Forelimb muscle (tissue), 1 donor: ENCODE results near the gene RELT. TPM values are rescaled to one million over a fixed set of nuclear protein-coding genes. Genes with fewer than 3 reads are reported as not detected.

Experiments
- DNase-seq: peaks from one replicate; pipeline ENCODE4 v3.0.0-alpha.2; 2013; ENCODE audit warnings: low read depth
- polyA plus RNA-seq: library from polyadenylated mRNA; unstranded; fragments of 120-200 nt; gene quantifications from one replicate; pipeline ENCODE4 v1.2.1, GENCODE V29; 2013; ENCODE audit not compliant: insufficient read length

RELT gene
- polyA plus RNA-seq, 1 donor: 3.5 TPM

DNA sequence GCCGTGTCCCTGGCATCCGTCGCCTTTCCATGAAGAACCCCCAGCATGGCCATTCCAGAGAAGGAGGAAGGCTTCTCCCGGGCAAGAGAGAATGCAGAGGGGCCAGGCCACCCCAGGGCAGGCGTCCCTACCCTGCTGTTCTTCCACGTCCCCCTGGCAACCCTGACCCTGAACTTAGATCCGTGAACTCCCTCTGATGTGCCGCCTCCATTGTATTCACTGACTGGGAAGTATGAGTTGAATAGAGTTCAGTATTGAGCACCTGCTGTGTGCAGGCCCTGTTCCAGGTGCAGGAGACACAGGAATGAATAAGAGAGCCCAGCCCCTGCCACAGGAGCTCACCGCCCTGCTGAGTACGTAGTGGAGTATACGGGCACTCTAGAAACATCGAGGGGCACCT, 29.1 kb upstream of the RELT start:
- DNase-seq: no peak

DNA sequence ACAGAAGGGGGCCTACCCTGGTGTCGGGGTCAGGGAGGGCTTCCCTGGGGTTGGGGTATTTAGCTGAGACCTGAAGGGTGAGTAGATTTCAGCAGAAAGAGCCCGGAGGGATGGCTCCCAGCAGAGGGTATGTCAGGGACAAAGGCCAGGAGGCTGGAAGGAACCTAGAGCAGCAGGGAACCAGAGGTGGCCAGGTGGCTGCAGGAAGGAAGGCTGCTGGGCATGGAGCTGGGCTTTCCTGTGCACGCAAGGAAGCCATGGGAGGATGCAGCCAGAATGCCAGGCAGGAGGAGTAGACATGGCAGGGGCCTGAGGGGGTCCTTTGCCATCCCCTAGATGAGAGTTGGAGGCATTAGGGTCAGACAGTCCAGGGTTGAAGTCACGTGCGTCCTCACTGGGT, 27.4 kb upstream of the RELT start:
- no peak for DNase-seq

DNA sequence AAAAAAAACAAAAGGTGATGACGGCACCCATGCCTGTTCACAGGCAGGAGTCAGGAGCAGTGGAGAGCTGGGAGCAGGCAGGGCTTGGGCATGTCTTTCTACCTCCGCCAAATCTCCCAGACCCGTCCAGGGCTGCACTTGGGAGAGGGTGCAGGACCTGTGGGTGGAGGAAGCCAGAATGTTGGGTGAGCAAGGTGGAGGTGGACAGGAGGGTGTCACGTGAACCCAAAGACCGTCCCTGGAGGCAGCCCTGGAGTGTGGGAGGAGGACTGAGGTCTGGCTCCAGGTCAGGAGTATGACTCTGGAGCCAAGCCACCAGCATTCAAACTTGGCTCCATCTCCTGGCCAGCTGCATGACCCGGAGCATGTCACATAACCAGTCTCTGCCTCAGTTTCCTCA, 26.6 kb upstream of the RELT start:
- DNase-seq: no peak

DNA sequence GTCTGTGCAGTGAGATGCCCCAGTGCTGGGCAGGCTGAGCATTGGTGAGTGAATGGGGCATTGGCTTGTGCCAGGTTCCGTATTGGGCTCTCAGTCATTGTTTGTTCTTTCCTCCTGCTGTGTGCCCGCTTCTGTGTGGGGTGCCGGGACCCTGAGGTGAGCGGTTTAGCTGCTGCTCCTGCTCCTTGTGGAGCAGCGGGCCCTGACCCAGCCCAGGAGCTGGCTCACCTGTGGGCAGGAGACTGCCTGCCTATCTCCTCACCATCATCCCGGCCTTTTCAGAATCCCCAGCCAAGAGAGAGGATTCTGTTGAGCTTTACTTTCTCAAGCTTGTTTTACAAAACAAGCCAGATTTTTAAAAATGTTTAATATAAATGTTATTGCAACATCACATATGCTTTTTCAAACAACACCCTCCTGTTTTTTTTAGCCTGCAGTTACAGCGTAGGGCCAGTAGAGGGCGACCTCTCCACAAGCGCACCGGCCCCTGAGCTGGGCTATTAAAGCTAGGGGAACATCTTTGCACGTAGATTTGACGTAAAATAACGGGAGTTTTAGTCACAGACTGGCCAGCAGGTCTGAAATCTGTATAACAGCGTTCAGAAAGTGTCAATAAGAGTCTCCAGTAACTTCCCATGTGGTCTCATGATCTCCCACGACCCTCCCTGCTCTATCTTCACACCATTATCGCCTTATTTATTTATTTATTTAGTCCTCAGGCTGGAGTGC, 25.1 kb upstream of the RELT start:
- DNase-seq: no peak

DNA sequence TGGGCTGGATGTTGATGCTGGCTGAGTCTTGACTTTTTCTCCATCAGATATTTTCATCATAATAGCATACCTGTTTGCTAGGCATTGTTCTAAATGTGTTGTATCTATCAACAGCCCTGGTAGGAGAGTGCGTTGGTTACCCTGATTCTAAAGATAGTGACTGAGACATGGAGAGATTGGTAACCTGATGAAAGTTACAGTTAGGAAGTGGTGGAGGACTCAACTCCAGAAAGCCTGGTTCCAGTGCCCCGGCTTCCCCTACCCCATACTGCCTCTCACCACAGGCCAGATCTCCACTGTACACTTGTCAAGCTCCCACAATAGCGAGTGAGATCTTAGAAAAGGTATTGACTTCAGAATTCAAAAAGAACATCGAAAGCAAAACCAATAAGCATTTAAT, 22.8 kb upstream of the RELT start:
- no peak for DNase-seq

DNA sequence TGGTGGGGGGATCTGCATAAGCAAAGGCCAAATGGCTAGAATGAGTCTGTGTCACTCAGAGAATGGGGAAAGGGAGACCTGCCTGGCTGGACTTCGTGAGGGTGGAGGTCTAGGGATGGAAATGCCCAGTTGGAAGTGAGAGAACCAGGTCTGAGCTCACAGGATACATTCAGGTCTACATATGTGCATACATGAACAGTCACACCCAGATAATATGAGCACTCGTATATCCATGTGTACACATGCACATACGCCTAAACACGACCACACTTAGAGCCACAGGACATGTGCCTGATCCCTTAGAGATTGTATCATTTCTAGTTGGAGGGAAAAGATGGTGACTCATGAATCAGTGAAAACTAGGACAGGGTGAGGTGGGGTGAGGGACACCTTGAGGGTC, 21.1 kb upstream of the RELT start:
- DNase-seq: no peak

DNA sequence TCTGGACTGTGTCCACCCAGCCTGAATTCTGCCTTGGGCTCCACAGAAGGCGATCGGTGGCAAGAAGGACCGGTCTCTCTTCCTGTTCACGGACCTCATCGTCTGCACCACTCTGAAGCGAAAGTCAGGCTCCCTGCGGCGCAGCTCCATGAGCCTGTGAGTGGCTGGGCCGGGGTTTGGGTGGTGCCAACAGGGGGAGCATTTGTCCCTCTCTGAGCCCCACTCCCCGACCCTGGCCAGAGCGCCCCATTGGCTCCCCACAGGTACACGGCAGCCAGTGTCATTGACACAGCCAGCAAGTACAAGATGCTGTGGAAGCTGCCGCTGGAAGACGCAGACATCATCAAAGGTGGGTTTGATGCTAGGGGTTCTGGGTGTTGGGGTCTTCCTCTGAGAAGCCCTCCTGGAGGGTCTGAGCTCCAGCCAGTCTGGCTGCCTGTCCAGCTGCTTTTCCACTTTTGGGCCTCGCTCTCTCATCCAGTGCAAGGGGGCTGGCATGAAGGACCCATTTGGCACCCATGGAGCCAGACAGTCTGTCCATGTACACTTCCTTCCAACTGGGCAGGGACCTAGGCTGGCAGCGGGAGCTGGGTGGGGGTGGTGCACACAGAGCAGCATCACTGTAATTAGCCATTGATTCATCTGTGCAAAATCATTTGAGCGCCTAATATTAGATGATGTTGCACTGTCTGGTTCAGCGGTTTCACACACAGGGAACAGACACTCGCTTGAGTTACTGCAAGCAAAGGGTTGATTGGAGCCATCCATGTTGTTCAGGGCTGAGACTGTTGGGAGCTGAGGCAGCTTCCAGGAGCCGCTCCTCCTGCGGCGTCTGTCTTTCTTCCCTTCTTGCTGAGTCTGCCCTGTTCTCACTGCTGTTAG, 19.0 kb upstream of the RELT start:
- no peak for DNase-seq

DNA sequence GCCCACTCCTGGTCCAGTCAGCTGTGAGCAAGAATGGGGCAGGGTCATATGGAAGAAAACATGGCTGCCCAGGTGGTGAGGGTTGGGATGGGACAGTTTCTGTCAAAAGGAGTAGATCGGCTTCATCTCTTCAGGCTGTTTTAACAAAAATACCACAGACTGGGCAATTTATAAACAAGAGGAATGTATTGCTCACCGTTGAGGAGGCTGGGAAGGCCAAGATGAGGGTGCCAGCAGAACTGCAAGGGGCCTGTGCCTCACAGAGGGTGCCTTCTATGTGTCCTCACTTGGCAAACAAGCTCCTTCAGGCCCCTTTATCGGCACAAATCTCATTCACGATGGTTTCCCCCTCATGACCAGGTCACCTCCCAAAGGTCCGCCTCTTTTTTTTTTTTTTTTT, 18.1 kb upstream of the RELT start:
- no peak for DNase-seq

DNA sequence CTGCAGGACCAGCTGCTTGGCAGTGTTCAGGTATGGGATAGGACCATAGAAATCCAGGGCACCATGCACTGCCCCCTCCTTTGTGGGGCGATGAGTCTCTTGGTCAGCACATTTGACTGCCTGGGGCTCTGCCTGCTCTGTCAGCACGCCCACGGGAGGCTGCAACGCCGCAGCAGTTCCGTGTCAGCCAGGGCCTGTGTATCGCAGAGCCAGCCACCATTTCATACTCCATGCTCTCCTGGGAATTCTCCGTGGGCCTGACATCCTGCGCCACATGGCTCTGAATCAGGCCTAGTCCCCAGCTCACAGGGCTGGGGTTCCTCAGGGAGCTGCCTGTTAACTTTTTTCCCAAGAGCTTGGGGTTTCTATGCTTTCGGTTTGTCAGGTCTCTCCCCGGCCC, 16.9 kb upstream of the RELT start:
- no peak for DNase-seq

DNA sequence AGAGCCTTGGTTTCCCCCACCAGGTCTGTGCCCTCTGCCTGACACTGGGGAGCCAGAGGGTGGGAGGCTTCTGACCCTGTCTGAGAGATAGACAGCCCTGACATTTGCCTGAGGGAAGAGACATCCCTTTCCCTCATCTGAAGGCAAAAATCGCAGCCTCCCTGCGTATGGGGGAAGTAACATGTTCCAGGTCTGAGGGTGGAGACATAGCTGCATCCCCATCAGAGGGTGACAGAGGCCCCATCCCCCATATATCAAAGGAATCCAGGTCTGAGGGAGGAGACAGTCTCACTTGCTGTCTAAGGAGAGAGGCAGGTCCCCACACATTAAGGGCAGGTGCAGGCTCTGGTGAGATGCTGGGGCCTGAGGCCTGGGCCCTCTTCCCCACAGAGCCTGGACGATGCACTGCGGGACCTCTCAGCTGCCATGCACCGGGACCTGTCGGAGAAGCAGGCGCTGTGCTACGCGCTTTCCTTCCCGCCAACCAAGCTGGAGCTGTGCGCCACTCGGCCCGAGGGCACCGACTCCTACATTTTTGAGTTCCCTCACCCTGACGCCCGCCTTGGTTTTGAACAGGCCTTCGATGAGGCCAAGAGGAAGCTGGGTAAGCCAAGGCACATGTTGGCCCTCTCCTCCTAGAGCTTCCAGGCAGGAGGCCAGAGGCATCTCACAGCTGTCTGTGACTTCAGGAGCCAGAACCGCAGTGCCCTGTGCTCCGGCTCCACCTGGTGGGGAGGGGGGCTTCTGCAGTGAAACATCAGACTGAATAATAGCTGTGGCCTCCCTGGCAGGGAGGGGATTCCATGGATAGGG, 16.1 kb upstream of the RELT start:
- DNase-seq: no peak

DNA sequence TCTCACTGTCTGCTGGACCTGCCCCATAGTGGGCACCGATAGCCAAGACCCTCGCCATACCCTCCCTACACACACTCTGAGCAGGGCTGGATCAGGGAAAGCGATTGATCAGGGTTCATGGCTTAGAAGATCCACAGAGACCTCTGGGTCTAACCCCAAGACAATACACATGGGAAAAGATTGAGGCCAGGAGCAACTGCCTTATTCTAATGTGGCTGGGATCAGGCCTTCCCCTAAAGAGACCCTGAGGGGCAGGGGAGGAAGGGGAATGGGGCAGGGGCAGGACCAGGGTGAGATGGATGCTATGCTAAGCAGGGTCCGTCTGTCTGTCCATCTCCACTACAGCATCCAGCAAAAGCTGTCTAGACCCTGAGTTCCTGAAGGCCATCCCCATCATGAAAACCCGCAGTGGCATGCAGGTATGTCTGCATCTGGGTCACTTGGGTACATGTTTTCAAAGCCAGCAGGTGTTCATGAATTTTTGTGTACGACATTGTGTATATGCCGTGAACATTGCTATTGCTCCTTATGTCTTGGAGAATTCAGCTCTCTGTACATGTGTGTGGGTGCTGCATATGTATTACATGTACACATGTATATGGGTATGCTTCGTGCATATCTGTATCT, 15.3 kb upstream of the RELT start:
- DNase-seq: no peak

DNA sequence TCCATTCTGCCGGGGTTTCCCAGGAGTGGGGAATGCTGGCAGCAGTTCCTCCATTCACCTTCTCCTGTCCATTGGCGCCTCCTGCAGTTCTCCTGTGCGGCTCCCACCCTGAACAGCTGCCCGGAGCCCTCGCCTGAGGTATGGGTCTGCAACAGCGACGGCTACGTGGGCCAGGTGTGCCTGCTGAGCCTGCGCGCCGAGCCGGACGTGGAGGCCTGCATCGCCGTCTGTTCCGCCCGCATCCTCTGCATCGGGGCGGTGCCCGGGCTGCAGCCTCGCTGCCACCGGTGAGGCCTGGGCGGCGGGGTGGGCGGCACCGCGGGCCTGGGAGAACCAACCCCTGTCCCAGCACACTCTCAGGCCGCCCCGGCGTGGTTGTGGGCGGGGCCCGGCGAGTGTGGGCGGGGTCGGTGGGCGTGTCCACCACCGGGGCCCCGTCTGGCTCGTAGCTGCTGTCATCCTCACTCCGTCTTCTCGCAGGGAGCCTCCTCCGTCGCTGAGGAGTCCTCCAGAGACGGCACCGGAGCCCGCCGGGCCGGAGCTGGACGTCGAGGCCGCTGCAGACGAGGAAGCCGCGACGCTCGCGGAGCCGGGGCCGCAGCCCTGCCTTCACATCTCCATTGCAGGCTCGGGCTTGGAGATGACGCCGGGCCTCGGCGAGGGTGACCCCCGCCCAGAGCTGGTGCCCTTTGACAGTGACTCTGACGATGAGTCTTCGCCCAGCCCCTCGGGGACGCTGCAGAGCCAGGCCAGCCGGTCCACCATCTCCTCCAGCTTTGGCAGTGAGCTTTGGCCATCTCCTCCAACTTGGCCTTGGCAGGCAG, 14.0 kb upstream of the RELT start:
- no peak for DNase-seq

DNA sequence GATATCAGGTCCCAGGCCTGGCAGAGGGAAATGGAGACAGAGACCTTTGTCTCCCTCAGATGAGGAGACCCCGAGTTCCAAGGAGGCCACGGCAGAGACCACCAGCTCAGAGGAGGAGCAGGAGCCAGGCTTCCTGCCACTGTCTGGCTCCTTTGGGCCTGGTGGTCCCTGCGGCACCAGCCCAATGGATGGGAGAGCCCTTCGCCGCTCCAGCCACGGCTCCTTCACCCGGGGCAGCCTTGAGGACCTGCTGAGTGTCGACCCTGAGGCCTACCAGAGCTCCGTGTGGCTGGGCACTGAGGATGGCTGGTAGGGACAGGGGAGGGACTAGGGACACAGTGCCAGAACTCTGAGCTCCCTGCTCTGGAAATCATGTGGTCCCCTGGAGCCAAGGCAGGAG, 13.1 kb upstream of the RELT start:
- no peak for DNase-seq

DNA sequence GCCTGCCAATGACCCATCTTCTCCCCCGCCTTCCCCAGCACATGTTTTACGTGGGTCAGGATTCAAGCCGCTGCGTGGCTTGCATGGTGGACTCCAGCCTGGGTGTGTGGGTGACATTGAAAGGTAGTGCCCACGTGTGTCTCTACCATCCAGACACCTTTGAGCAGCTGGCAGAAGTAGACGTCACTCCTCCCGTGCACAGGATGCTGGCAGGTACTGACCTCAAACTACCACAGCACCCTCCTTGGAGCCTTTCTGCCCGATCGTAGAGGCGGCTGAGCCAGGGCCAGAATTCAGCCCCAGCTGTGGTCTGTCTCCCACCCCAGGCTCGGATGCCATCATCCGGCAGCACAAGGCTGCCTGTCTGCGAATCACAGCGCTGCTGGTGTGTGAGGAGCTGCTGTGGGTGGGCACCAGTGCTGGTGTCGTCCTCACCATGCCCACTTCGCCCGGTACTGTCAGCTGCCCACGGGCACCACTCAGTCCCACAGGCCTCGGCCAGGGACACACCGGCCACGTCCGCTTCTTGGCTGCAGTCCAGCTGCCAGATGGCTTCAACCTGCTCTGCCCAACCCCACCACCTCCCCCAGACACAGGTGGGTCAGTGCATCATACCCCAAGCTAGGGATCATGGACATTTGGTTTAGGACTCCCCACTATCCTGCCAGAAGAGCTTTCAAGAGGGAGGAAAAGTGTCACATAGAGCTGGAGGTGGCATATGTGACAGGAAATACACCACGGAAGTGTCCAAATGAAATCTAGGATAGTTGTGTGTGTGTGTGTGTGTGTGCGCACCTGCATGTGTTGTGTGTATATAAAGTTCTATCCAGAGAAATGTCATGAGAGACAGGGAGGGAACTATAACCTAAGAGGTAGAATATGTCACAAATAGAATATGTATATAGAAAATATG, 10.6 kb upstream of the RELT start:
- no peak for DNase-seq

DNA sequence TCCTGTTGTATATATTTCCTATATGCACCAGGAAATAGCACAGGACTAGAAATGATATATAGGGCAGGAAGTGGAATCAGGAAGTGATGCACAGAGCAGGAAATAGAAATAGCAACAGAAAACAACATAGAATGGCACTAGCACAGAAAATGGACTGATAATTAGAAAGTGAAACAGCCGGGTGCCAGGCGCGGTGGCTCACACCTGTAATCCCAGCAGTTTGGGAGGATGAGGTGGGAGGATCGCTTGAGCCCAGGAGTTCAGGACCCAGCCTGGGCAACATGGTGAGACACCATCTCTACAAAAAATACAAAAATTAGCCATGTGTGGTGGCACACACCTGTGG, 10.0 kb upstream of the RELT start:
- DNase-seq: no peak

DNA sequence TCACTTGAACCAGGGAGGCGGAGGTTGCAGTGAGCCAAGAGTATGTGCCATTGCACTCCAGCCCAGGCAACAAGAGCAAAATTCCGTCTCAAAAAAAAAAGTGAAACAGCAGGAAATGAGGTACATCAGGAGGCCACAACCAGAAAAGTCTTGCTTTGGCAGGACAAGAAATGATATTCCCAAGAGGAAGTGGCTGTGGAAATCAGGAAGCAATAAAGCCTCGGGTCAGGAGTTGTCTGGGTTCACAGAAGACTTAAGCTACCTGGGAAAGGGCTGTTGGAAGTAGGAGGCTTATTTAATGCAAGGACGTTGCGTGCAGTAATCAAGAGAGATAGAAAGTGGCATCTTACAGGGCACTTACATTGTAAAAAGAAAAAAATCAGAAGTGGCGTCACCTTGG, 9.2 kb upstream of the RELT start:
- DNase-seq: no peak

DNA sequence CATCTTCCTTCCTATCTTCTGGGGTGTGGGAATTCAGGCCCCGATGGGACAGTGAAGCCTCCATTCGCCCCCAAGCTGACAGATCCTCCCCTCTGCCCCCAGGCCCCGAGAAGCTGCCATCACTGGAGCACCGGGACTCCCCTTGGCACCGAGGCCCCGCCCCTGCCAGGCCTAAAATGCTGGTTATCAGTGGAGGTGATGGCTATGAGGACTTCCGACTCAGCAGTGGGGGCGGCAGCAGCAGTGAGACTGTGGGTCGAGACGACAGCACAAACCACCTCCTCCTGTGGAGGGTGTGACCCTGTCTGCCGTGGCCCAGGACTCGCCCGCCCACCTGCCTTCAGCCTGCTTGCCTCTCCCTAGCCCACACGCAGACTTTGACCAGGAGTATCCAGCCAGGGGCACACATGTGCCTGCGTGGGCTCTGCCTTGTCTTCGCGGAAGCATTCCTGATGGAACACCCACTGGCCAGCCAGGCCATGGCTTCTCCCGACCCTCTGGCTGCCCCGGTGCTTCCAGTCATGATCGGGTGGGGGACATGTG, 8.6 kb upstream of the RELT start:
- no peak for DNase-seq

DNA sequence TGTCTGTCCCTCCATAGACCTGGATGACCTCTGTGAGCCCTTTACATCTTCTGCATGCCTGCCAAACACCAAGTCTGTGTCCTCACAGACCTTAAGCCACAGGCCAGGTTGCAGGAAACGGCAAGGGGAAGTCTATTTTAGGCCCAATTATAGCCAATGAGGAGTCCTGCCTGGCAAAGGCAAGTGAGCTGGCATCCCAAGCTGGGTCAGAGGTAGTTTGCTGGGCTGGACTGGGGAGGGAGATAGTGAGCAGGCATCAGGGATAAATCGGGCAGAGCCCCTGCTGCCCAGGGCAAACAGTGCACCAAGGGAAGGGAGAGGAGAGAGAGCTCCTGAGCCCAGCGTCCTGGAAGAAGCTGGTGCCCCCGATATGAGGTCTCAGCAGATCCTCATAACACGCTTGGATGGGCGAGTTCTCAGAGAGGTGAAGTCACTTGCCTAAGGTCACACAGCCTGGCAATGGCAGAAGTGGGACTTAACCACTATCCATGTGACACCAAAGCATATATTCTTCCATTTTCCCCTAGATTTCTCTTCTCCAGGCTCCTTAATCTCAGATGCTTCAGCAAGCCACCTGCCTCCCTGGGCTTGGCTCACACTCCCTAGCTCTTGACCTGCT, 3.7 kb upstream of the RELT start:
- no peak for DNase-seq

DNA sequence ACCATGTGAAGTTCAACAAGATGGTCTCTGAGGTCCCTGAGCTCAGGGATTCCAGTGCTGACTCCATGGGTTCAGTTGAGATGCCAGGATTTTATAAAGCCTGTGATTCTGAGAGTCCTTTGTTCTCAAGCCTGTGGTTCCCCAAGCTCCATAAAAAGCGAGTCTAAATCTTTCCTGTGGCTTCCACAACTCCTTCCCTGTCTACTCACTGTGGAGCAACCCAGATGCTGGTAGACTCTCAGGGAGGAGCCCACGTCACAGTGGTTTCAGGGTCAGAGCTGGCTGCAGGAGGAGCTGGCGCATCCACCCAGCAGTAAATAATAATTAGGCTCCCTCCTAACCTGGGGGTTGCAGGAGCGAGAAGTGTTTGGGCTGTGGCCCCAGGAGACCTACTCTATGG, 2.0 kb upstream of the RELT start:
- no peak for DNase-seq

DNA sequence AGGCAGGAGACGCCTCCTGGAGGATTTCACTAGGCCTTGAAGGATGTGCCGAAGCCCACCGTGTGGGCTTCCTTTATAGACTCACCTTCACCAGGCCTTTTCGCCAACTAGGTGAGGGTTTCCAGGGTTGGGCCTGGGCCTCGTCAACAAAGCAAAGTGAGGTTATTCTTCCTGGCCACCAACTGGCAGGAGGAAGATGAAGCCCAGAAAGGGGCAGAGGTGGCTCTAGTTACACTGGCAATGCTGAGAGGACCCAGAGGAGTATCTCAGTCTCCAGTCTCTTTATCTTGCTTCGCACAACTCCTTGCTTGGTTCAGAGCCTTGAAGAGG, 404 bp upstream of the RELT start:
- DNase-seq: no peak
